ENCODE measurements around the gene KCNH6.

The KCNH6 gene

GRCh38 chr17:63542942-63543821, 20.0 kb downstream of the KCNH6 start:
- TF ChIP-seq, protein P1, sequence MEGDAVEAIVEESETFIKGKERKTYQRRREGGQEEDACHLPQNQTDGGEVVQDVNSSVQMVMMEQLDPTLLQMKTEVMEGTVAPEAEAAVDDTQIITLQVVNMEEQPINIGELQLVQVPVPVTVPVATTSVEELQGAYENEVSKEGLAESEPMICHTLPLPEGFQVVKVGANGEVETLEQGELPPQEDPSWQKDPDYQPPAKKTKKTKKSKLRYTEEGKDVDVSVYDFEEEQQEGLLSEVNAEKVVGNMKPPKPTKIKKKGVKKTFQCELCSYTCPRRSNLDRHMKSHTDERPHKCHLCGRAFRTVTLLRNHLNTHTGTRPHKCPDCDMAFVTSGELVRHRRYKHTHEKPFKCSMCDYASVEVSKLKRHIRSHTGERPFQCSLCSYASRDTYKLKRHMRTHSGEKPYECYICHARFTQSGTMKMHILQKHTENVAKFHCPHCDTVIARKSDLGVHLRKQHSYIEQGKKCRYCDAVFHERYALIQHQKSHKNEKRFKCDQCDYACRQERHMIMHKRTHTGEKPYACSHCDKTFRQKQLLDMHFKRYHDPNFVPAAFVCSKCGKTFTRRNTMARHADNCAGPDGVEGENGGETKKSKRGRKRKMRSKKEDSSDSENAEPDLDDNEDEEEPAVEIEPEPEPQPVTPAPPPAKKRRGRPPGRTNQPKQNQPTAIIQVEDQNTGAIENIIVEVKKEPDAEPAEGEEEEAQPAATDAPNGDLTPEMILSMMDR (IDR thresholded peaks at IDR 0.05), result no peak

- TF ChIP-seq, protein P1 (IDR thresholded peaks at IDR 0.05), result no peak
Observed at GRCh38 chr17:63543822-63544420, 20.8 kb downstream of the KCNH6 start.

- TF ChIP-seq, protein P1 (IDR thresholded peaks at IDR 0.05), result no peak
Observed at GRCh38 chr17:63544467-63545301, 21.5 kb downstream of the KCNH6 start.

DNA sequence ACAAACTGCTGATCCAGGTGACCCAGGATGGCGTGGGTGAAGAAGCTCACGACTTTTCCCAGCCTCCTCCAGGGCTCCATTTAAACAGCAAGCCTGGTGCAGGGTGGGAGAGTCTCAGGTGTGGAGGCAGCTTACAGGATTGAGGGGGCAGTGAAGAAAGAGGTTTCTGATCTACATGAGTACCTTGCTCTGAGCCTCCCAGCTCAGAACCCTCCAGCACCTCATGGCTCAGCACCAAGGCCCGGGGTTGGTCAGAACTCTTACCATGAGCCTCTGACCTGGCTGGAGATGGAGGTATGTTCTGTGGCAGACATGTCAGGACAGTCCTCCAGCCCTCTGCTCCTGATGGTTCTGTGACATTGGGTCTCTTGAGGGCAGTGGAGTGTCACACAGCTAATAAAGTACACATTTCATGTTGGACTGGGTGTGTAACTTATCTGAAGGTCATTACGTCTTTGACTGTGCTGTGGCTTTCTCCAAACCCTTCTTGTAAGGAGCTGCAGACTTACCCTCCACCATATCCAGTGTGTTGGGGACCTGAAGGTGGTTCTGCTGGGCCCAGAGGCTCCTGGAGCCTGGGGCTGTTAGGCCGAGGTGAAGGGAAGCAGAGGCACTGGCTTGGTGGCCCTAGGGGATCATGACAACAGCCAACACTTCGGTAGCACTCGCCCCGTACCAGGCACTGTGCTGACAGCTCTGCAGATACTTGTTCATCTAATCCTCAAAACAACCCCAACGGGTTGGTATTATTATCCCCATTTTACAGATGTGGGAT, 23.3 kb downstream of the KCNH6 start:
- TF ChIP-seq, protein P1 (IDR thresholded peaks at IDR 0.05), result no peak

- TF ChIP-seq, protein P1 (IDR thresholded peaks at IDR 0.05), result no peak
Observed at GRCh38 chr17:63547083-63547523, 23.9 kb downstream of the KCNH6 start.

GRCh38 chr17:63549289-63549945, 26.3 kb downstream of the KCNH6 start:
- TF ChIP-seq, protein P1 (IDR thresholded peaks at IDR 0.05), result no peak

All from LNCAP (cell line).